Measurements from ENCODE around the gene PSMA6. TPM values are rescaled to one million over a fixed set of nuclear protein-coding genes. Genes with fewer than 3 reads are reported as not detected.

PSMA6 gene
- total and polyA plus RNA-seq, 2 of the 13 experiments (the other 11 are each of a cell fraction or from before 2014, with no cell fraction given), result 525 to 1,109 TPM

DNA sequence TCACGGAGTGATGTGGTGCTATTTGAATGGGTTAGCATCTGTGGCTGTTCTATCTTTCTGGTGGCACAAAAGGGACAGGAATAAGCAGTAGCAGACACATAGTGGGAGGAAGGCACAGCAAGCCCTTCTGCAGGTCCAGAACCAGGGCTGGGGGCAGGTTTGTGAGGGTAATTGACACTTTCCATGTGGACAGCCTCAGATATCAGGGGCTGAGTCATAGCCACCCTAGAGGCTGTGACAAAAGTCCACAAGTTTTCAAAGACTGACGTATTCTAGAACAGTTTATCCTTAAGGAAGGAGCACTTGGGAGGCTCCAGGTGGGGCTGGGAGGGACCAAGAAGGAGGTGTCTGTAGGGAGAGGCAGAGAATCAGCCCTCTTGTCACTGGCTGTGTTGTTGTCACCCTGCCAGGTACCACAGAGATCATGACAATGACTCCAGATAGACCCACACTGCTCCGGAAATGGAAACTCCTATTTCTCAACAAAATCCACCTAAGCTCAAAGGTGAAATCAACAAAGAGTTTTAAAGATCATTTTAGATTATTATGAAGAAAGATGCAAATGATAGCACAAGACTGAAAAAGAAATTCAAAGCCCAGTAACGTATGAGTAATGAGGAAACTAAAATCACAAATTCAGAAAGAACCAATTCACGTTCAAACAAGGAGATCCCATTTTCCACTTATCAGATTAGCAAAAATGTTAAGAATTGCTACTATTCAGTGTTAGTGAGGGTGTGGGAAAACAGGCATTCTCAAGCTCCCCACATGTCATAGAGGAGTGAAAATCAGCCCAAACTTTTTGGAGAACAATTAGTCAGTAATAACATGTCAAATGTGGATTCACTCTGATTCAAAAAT is 64.0 kb downstream of the PSMA6 start:
- in situ Hi-C loops (cut with HindIII; ENCODE audit: extremely low pct_ligation_motif_present, low pct_unique_long_range_greater_than_20kb) (no loop called here), intact Hi-C loops (cut with micrococcal nuclease; ENCODE audit: unreplicated experiment) (loop anchor here (1.0 kb wide), 2 partner anchors 9 to 20 kb away; no protein-coding TSS in a partner anchor)
- ChIA-PET POLR2A (interaction anchor here (0.9 to 2.6 kb wide), 14 partner anchors 9 to 64 kb away, joined by 3 to 23 read pairs (median 8); partner anchors contain the start of genes NFKBIA and PSMA6), CTCF (ENCODE audit: low intra/inter-chr PET ratio, low total read pairs) (interaction anchor here (1.2 kb wide), 1 partner anchor 29 kb away, joined by 4 read pairs; no protein-coding TSS in a partner anchor)
- no peaks in the 10 kb centered on the region for H3K36me3 ChIP-seq (replicated peaks in 1 of 2; ENCODE audit: control insufficient read depth in 1 of 2, insufficient read depth in 2 of 2, low read length in 2 of 2)
- H3K4me1 ChIP-seq (ENCODE audit: insufficient read depth, low read length), result peaks cover 58% of the 10 kb centered on the region
- H3K4me3 ChIP-seq (replicated peaks in 1 of 3; ENCODE audit: insufficient read depth in 1 of 3, low read depth in 2 of 3, low read length in 3 of 3), result peak overlapping the region; percentile 9 to 27 (median 12); a peak in 5 of 6 replicates
- H3K9ac ChIP-seq (ENCODE audit: insufficient read depth, low read depth, low read length), result peak overlapping the region; percentile 32
- peak; percentile 72 for FAIRE-seq
- peak; percentile 81 for ATAC-seq
- H3K4me2 ChIP-seq (ENCODE audit: low read depth, low read length), result peak overlapping the region; percentile 65
- WGBS (ENCODE audit: low lambda C conversion rate), result 3% methylated on average over 5 of the region's 5 CpGs
- H4K20me1 ChIP-seq (ENCODE audit: insufficient read depth, low read length), result no peaks in the 10 kb centered on the region
- H3K79me2 ChIP-seq (ENCODE audit: insufficient read depth, low read length), result no peaks in the 10 kb centered on the region
- peak overlapping the region; percentile 41 for H3K27ac ChIP-seq (ENCODE audit: extremely low read length, insufficient read depth, low read length)
- H3K27me3 ChIP-seq (ENCODE audit: control insufficient read depth in 1 of 2, insufficient read depth in 2 of 2, low read length in 2 of 2), result no peaks in the 10 kb centered on the region
- peak; percentile 91 for DNase-seq (ENCODE audit: low spot score)
- no peaks in the 10 kb centered on the region for H3K9me3 ChIP-seq (ENCODE audit: low read length)
- H2AFZ ChIP-seq (ENCODE audit: low read length), result peak overlapping the region; percentile 1
- no TSS peak for BruUV-seq (replicated peaks)
- TF ChIP-seq, protein P1, sequence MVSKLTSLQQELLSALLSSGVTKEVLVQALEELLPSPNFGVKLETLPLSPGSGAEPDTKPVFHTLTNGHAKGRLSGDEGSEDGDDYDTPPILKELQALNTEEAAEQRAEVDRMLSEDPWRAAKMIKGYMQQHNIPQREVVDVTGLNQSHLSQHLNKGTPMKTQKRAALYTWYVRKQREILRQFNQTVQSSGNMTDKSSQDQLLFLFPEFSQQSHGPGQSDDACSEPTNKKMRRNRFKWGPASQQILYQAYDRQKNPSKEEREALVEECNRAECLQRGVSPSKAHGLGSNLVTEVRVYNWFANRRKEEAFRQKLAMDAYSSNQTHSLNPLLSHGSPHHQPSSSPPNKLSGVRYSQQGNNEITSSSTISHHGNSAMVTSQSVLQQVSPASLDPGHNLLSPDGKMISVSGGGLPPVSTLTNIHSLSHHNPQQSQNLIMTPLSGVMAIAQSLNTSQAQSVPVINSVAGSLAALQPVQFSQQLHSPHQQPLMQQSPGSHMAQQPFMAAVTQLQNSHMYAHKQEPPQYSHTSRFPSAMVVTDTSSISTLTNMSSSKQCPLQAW (CRISPR knock-in tag; IDR thresholded peaks at IDR 0.05), result peak; percentile 48
- TF ChIP-seq ZNF12 (CRISPR knock-in tag; IDR thresholded peaks at IDR 0.05) (peak; percentile 72), CREB1 (IDR thresholded peaks at IDR 0.05) (peak; percentile 79), CREB1 (CRISPR knock-in tag; IDR thresholded peaks at IDR 0.05) (no peak), NFKBIZ (CRISPR knock-in tag; IDR thresholded peaks at IDR 0.05) (0 out of 2 replicates have a peak, but pooled peaks have one; percentile 26)
- TF ChIP-seq, protein P2, sequence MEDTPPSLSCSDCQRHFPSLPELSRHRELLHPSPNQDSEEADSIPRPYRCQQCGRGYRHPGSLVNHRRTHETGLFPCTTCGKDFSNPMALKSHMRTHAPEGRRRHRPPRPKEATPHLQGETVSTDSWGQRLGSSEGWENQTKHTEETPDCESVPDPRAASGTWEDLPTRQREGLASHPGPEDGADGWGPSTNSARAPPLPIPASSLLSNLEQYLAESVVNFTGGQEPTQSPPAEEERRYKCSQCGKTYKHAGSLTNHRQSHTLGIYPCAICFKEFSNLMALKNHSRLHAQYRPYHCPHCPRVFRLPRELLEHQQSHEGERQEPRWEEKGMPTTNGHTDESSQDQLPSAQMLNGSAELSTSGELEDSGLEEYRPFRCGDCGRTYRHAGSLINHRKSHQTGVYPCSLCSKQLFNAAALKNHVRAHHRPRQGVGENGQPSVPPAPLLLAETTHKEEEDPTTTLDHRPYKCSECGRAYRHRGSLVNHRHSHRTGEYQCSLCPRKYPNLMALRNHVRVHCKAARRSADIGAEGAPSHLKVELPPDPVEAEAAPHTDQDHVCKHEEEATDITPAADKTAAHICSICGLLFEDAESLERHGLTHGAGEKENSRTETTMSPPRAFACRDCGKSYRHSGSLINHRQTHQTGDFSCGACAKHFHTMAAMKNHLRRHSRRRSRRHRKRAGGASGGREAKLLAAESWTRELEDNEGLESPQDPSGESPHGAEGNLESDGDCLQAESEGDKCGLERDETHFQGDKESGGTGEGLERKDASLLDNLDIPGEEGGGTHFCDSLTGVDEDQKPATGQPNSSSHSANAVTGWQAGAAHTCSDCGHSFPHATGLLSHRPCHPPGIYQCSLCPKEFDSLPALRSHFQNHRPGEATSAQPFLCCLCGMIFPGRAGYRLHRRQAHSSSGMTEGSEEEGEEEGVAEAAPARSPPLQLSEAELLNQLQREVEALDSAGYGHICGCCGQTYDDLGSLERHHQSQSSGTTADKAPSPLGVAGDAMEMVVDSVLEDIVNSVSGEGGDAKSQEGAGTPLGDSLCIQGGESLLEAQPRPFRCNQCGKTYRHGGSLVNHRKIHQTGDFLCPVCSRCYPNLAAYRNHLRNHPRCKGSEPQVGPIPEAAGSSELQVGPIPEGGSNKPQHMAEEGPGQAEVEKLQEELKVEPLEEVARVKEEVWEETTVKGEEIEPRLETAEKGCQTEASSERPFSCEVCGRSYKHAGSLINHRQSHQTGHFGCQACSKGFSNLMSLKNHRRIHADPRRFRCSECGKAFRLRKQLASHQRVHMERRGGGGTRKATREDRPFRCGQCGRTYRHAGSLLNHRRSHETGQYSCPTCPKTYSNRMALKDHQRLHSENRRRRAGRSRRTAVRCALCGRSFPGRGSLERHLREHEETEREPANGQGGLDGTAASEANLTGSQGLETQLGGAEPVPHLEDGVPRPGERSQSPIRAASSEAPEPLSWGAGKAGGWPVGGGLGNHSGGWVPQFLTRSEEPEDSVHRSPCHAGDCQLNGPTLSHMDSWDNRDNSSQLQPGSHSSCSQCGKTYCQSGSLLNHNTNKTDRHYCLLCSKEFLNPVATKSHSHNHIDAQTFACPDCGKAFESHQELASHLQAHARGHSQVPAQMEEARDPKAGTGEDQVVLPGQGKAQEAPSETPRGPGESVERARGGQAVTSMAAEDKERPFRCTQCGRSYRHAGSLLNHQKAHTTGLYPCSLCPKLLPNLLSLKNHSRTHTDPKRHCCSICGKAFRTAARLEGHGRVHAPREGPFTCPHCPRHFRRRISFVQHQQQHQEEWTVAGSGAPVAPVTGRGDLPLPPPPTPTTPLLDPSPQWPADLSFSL (CRISPR knock-in tag; IDR thresholded peaks at IDR 0.05), result peak; percentile 87
- TF ChIP-seq, protein P3, sequence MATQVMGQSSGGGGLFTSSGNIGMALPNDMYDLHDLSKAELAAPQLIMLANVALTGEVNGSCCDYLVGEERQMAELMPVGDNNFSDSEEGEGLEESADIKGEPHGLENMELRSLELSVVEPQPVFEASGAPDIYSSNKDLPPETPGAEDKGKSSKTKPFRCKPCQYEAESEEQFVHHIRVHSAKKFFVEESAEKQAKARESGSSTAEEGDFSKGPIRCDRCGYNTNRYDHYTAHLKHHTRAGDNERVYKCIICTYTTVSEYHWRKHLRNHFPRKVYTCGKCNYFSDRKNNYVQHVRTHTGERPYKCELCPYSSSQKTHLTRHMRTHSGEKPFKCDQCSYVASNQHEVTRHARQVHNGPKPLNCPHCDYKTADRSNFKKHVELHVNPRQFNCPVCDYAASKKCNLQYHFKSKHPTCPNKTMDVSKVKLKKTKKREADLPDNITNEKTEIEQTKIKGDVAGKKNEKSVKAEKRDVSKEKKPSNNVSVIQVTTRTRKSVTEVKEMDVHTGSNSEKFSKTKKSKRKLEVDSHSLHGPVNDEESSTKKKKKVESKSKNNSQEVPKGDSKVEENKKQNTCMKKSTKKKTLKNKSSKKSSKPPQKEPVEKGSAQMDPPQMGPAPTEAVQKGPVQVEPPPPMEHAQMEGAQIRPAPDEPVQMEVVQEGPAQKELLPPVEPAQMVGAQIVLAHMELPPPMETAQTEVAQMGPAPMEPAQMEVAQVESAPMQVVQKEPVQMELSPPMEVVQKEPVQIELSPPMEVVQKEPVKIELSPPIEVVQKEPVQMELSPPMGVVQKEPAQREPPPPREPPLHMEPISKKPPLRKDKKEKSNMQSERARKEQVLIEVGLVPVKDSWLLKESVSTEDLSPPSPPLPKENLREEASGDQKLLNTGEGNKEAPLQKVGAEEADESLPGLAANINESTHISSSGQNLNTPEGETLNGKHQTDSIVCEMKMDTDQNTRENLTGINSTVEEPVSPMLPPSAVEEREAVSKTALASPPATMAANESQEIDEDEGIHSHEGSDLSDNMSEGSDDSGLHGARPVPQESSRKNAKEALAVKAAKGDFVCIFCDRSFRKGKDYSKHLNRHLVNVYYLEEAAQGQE (IDR thresholded peaks at IDR 0.05; ENCODE audit: borderline replicate concordance in 1 of 2, low read depth in 1 of 2, low read length in 2 of 2), result peak in 1 of 2 experiments; percentile 28; a peak in 1 of 4 replicates
- TF ChIP-seq, protein P4, sequence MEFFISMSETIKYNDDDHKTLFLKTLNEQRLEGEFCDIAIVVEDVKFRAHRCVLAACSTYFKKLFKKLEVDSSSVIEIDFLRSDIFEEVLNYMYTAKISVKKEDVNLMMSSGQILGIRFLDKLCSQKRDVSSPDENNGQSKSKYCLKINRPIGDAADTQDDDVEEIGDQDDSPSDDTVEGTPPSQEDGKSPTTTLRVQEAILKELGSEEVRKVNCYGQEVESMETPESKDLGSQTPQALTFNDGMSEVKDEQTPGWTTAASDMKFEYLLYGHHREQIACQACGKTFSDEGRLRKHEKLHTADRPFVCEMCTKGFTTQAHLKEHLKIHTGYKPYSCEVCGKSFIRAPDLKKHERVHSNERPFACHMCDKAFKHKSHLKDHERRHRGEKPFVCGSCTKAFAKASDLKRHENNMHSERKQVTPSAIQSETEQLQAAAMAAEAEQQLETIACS (CRISPR knock-in tag; IDR thresholded peaks at IDR 0.05), result no peak
